HG02588 (cell line): ENCODE measurements around the gene LRRK1.

Experiments used
- ATAC-seq: cut with Tn5 transposase; IDR thresholded peaks from one replicate; pipeline ENCODE4 v1.9.1; 2021; ENCODE audit warnings: mild to moderate bottlenecking, moderate library complexity; ENCODE audit not compliant: unreplicated experiment

The LRRK1 gene

GRCh38 chr15:101107625-101108460 is 188.7 kb downstream of the LRRK1 start:
- ATAC-seq: no peak

GRCh38 chr15:101108461-101108775 is 189.3 kb downstream of the LRRK1 start:
- ATAC-seq: no peak

DNA sequence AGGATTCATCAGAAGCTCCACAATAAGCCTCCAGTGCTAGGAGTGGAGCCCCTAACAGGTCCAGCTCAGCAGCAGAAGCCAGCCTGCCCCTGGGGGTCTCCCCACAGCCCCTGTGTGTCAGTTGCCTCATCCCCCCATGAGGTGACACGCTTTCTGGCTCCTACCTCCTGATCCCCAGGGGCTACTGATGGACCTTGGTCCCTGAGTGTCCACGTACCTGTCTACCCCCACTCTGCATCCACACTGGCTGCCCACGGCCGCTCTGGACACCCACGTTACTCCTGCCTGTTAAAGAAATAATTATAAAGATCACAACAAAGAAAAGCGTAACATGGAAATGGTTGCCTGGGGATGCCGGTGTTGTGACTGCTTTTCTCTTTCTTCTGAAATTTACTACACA is 189.6 kb downstream of the LRRK1 start:
- ATAC-seq: no peak

GRCh38 chr15:101110681-101111569 is 191.8 kb downstream of the LRRK1 start:
- no peak for ATAC-seq

- no peak for ATAC-seq
These were observed 192.6 kb downstream of the LRRK1 start for GRCh38 chr15:101111570-101112262.

GRCh38 chr15:101112336-101113113 is 193.4 kb downstream of the LRRK1 start:
- ATAC-seq: no peak

GRCh38 chr15:101113114-101114005 is 194.2 kb downstream of the LRRK1 start:
- ATAC-seq: no peak

DNA sequence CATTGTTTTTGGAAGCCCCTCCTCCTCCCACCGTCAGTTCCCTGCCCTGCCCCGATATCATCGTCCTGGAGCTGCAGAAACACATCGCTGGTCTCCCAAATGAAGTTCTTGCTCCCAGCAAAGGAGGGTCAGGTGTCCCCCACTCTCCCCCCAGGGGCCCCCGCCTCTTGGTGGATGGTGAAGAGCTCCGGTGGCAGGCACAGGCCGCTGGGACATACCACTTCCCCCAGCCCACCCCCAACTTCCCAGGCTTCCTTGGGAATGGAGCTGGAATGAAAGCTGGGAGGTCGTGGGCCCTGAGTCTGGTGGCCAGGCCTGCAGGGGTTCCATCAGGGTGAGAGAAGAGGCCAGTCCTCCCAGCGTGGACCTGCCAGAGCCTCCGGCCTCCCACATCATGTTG is 195.0 kb downstream of the LRRK1 start:
- ATAC-seq: no peak

GRCh38 chr15:101114610-101115009 is 195.5 kb downstream of the LRRK1 start:
- no peak for ATAC-seq

GRCh38 chr15:101115393-101115785 is 196.2 kb downstream of the LRRK1 start:
- ATAC-seq: no peak

DNA sequence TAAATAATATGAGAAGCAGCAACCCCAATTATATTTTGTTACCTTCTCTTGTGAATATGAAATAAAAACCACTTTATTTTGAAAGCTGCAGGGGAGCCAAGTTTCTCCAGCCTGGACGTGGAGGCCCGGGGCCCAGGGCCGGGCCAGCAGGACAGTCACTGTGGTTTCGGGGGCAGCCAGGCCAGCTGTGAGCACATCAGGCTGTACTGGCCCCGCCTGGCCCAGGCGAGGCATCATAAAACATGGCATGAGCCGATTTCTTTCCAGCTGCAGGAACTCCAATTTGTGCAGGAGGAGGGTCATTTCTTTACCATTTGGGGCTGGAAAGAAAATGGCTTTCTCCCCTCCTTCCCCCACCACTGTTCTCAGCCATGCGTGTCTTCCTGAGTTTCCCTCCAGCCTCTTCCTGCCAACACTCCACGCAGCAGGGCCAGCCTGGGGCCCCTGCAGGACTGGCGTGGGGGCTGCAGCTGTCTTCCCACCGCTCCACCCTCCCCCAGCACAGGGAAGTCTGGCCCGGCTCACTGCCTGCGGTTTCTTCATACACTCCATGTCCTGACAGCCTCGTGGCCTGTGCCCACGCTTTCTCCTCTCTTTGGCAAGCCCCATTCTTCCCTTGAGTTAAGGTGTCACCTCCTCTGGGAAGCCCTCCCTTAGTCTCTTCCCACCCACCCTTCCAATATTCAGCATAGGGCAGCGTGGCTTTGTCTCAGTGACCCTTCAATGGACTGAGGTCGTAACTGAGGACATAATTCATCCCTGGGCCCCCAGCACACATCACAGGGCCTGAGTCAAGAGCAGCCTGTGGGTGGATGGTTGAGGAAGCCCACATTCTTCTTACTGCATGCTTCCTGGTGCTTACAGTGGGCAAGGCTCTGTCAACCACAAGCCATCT is 196.9 kb downstream of the LRRK1 start:
- ATAC-seq: no peak

DNA sequence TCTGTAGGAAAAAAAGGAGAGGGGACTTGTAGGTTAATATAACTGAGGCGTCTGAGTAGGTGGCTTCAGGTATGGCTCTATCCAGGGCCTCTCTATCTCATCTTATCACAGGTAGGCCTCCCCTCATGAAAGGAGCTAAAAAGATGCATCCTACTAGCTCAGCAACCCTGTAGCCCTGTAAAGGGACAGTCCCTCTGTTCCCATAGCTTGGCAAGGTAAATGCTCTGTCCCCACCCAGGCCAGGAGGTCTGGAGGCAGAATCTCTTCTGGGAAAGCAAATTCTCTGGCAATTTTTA is 197.5 kb downstream of the LRRK1 start:
- no peak for ATAC-seq

DNA sequence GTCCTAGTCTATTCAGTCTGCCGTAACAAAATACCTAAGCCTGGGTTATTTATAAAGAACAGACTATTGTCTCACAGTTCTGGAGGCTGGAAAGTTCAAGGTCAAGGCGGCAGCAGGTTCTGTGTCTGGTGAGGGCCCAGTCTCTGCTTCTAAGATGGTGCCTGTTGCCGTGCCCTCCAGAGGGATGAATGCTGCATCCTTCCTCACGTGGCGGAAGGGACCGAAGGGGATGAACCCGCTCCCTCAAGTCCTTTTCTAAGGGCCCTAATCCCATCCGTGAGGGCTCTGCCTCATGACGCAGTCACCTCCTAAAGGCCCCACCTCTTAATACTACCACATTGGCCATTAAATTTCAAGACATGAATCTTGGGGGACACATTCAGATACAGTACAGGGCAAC is 199.0 kb downstream of the LRRK1 start:
- ATAC-seq: no peak

GRCh38 chr15:101118615-101119014 is 199.5 kb downstream of the LRRK1 start:
- no peak for ATAC-seq

GRCh38 chr15:101119181-101119580 is 200.0 kb downstream of the LRRK1 start:
- ATAC-seq: no peak
